Naive thymus-derived CD4-positive, alpha-beta T cell (primary cell): ENCODE data around the gene DTNB. TPM values are rescaled to one million over a fixed set of nuclear protein-coding genes. Genes with fewer than 3 reads are reported as not detected.

Experiments used
- ATAC-seq: fragments of 150-1000 bp; cut with Tn5 transposase; 2 replicates; pipeline ENCODE4 v1.10.0; 2021; ENCODE audit warnings: mild to moderate bottlenecking, moderate library complexity
- CTCF ChIA-PET: fragments of 350-600 bp; sonication (Branson Sonifier 250); formaldehyde crosslinking; loops from one replicate; lab custom pipeline; 2021; ENCODE audit warnings: antibody characterized with exemption; lab: Charles Lee
- POLR2A ChIA-PET: fragments of 350-600 bp; sonication (Branson Sonifier 250); formaldehyde crosslinking; loops from one replicate; lab custom pipeline; 2021; ENCODE audit warnings: antibody characterized with exemption, inconsistent platforms; lab: Charles Lee
- DNase-seq, 9 donors: peaks; one replicate each; pipeline versions ENCODE4 v3.0.0 to v3.0.0-alpha.2; 2020 to 2022; ENCODE audit warnings: mixed read lengths in 1 of 9
- H3K27ac ChIP-seq: one replicate; pipeline ENCODE4 v1.7.0; 2013; ENCODE audit warnings: mild to moderate bottlenecking, low read depth, low read length, moderate library complexity
- H3K27me3 ChIP-seq, 2 donors: one replicate each; pipeline ENCODE4 v1.7.0; 2013; ENCODE audit warnings: low read length in 2 of 2, mild to moderate bottlenecking in 2 of 2, moderate library complexity in 2 of 2; ENCODE audit not compliant: control insufficient read depth in 2 of 2, insufficient read depth in 2 of 2
- H3K36me3 ChIP-seq, 3 experiments: 1 replicate in 2 of 3; 2 replicates in 1 of 3; pipeline ENCODE4 v1.7.0; 2013; ENCODE audit warnings: low read length in 3 of 3, mild to moderate bottlenecking in 3 of 3, moderate library complexity in 1 of 3; ENCODE audit not compliant: insufficient read depth in 3 of 3, control insufficient read depth in 2 of 3
- H3K4me1 ChIP-seq, 2 donors: one replicate each; pipeline ENCODE4 v1.7.0; 2013; ENCODE audit warnings: low read length in 2 of 2, mild to moderate bottlenecking in 2 of 2, moderate library complexity in 1 of 2; ENCODE audit not compliant: control insufficient read depth in 2 of 2, insufficient read depth in 2 of 2
- H3K4me3 ChIP-seq: 2 replicates; pipeline ENCODE4 v1.7.0; 2013; ENCODE audit warnings: mild to moderate bottlenecking, low read length
- H3K9me3 ChIP-seq, 3 experiments: 1 replicate in 2 of 3; 2 replicates in 1 of 3; pipeline ENCODE4 v1.7.0; 2013; ENCODE audit warnings: low read length in 3 of 3; ENCODE audit not compliant: control insufficient read depth in 2 of 3
- H3K27ac Mint-ChIP-seq, 9 donors: one replicate each; pipeline ENCODE4 v1.8.0; 2020 to 2022; ENCODE audit warnings: mixed read lengths in 9 of 9, mild to moderate bottlenecking in 8 of 9, moderate library complexity in 5 of 9, inconsistent platforms in 2 of 9
- H3K27me3 Mint-ChIP-seq, 5 donors: one replicate each; pipeline ENCODE4 v1.8.0; 2021 to 2022; ENCODE audit warnings: mixed read lengths in 5 of 5, mild to moderate bottlenecking in 1 of 5
- H3K36me3 Mint-ChIP-seq, 5 donors: one replicate each; pipeline ENCODE4 v1.8.0; 2020 to 2022; ENCODE audit warnings: mixed read lengths in 5 of 5, mild to moderate bottlenecking in 3 of 5, inconsistent platforms in 1 of 5
- H3K4me1 Mint-ChIP-seq, 7 donors: one replicate each; pipeline ENCODE4 v1.8.0; 2020 to 2022; ENCODE audit warnings: mixed read lengths in 7 of 7, mild to moderate bottlenecking in 3 of 7, inconsistent platforms in 1 of 7
- H3K4me3 Mint-ChIP-seq, 10 donors: one replicate each; pipeline ENCODE4 v1.8.0; 2020 to 2022; ENCODE audit warnings: mild to moderate bottlenecking in 10 of 10, mixed read lengths in 10 of 10, moderate library complexity in 6 of 10, inconsistent platforms in 2 of 10
- H3K9me3 Mint-ChIP-seq, 11 donors: one replicate each; pipeline ENCODE4 v1.8.0; 2020 to 2022; ENCODE audit warnings: mixed read lengths in 11 of 11, mild to moderate bottlenecking in 4 of 11, inconsistent platforms in 1 of 11, moderate library complexity in 1 of 11
- intact Hi-C, 2 donors: fragments of 100-400 bp; cut with micrococcal nuclease; formaldehyde crosslinking; loops; one replicate each; pipeline ENCODE4 v1.15.1; 2023
- polyA plus RNA-seq, 2 donors: library from polyadenylated mRNA; unstranded; fragments of 300-500 nt; fragmentation: Illumina TruSeq; gene quantifications; one replicate each; pipeline ENCODE4 v1.2.3, GENCODE V29; 2021
- total RNA-seq, 6 experiments: library from RNA in 5 of 6; stranded (reverse) in 5 of 6; gene quantifications; 1 replicate in 5 of 6; 2 replicates in 1 of 6; pipeline ENCODE4 v1.2.3 and lab custom pipeline; 2021 to 2026

DTNB gene
- total and polyA plus RNA-seq, 7 experiments from 2014 or later: 17.0 to 56.2 (median 33.1) TPM

DNA sequence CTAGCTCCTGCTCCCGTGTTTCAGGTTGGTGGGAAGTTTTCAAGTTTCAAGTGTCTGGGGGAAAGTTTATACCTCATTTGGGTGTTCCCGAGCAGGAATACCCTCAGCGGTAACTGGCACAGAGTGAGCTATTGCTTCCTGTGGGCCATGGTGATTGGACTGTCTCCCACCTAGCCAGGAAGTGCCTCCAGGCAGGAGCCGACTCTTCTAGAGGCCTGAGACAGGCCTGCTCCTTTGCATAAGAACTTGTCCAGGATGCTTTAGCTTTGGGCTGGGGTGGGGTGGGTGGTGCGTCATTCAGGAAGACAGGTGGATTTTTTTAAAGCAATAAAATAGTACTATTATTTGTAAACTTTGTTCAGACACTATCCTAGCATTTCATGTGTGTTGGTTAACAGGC, 308.1 kb downstream of the DTNB start:
- no peaks in the 10 kb centered on the region for H3K9me3 Mint-ChIP-seq
- Histone ChIP-seq H3K27me3 (no peaks in the 10 kb centered on the region), H3K4me1 (peaks cover 3 to 4% of the 10 kb centered on the region in 2 donors), H3K9me3 (no peaks in the 10 kb centered on the region), H3K27ac (no peak overlapping the region), H3K4me3 (no peak overlapping the region), H3K36me3 (no peaks in the 10 kb centered on the region)
- ATAC-seq (no peak), DNase-seq (no peak)
- CTCF ChIA-PET: interaction anchor here (0.6 to 2.2 kb wide), 2 partner anchors 11 to 81 kb away, joined by 4 to 18 read pairs; no protein-coding TSS in a partner anchor
- H3K4me3 Mint-ChIP-seq: no peak overlapping the region
- intact Hi-C loops: no loop called here
- no peaks in the 10 kb centered on the region for H3K36me3 Mint-ChIP-seq
- POLR2A ChIA-PET: interaction anchor here (0.6 to 1.1 kb wide), 4 partner anchors 10 to 1004 kb away, joined by 3 to 4 read pairs (median 3); no protein-coding TSS in a partner anchor
- no peaks in the 10 kb centered on the region for H3K27me3 Mint-ChIP-seq
- H3K27ac Mint-ChIP-seq: peak overlapping the region in 2 of 9 donors; percentile 36 to 40
- H3K4me1 Mint-ChIP-seq: peaks cover 11 to 36% (median 24%) of the 10 kb centered on the region in 7 donors

DNA sequence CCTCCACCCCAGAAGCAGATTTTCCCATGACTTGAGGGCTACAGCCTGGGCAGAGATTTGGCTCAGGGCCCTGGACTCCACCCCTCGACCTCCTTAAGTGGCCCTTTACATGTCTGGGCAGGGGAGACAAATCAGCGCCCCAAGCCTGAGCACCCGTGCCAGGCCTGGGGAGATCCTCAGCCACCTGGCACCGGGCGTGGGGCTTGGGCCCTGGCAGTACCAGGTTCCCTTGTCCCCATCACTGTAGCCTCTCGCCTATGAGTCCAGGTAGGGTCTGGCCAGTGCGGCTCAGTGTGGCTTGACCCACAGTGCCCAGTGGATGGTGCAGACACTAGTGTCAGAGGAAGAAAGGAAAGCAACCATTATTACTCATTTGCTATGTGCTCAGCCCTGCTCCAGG, 309.6 kb downstream of the DTNB start:
- H3K4me1 Mint-ChIP-seq: peaks cover 11 to 32% (median 25%) of the 10 kb centered on the region in 7 donors
- peak overlapping the region in 5 of 9 donors; percentile 3 to 61 (median 32) for H3K27ac Mint-ChIP-seq
- no peak for DNase-seq
- Histone ChIP-seq H3K27ac (no peak overlapping the region), H3K27me3 (no peaks in the 10 kb centered on the region), H3K4me1 (peaks cover 3 to 4% of the 10 kb centered on the region in 2 donors), H3K4me3 (no peak overlapping the region), H3K36me3 (no peaks in the 10 kb centered on the region), H3K9me3 (no peaks in the 10 kb centered on the region)
- peaks cover 0 to 1% (median 0%) of the 10 kb centered on the region in 11 donors for H3K9me3 Mint-ChIP-seq
- ChIA-PET POLR2A (no interaction called here), CTCF (no interaction called here)
- no peaks in the 10 kb centered on the region for H3K27me3 Mint-ChIP-seq
- intact Hi-C loops: loop anchor here (2.0 kb wide), 2 partner anchors 49 to 195 kb away; no protein-coding TSS in a partner anchor
- no peak for ATAC-seq
- H3K36me3 Mint-ChIP-seq: no peaks in the 10 kb centered on the region
- peak overlapping the region in 8 of 10 donors; percentile 11 to 68 (median 42) for H3K4me3 Mint-ChIP-seq

DNA sequence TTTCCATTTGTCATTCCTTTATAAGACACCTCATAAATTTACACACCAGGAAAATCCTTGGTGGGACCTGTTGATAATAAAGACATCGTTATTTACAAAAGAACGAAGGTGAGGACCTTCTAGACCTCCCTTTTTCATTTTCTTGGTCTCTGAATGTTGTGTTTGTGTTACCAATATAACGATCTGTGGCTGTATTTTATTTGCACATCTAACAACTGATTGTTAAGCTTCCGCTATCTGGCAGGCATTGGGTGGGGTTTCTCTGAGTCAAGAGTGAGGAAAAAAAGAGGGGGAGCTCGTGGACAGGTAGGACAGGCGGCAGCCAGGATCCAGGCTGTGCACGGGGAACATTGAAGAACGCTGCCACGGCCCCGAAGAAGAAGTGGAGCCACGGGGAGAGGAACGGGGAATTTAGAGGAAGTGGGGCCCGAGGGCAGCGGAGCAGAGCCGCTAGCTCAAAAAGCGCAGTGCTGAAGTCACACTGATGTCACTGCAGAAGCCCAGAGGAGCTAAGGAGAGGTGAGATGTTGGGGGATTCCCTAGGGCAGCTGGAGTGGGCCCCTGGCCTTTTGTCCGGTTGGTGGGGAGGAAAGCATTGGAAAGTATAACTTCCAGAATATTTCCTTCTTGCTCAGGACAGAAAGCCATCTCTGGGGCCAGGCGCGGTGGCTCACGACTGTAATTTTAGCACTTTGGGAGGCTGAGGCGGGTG, 310.8 kb downstream of the DTNB start:
- peak overlapping the region; percentile 84 to 96 (median 92) for H3K27ac Mint-ChIP-seq
- H3K27me3 Mint-ChIP-seq: no peaks in the 10 kb centered on the region
- DNase-seq: peak; percentile 33 to 69 (median 56)

DNA sequence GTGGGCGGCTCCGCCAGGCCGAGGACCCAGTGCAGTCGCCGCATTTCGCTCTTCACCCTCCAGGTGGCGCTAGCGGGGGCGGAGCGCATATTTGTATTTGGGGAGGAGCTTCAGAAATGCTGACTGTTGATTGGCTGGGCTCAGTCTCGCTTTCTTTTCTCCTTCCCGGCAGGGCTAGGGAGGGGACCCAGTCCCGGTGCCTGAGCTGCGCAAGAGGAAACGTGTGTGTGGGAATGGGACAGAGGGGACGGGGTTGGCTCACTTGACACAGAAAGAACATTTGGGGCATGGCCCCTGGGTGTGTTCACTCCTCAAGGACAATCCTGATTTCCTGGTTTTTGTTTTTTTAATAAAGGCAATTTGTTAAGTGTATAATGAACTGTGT, 311.3 kb downstream of the DTNB start:
- no peaks in the 10 kb centered on the region for H3K27me3 Mint-ChIP-seq
- peak; percentile 86 to 99 (median 93) for DNase-seq
- H3K4me3 Mint-ChIP-seq: peak overlapping the region; percentile 83 to 95 (median 89)
- peaks cover 11 to 32% (median 25%) of the 10 kb centered on the region in 7 donors for H3K4me1 Mint-ChIP-seq
- H3K36me3 Mint-ChIP-seq: no peaks in the 10 kb centered on the region
- Histone ChIP-seq H3K36me3 (no peaks in the 10 kb centered on the region), H3K27ac (peak overlapping the region; percentile 81), H3K9me3 (no peaks in the 10 kb centered on the region), H3K4me3 (peak overlapping the region; percentile 78), H3K4me1 (peaks cover 3 to 4% of the 10 kb centered on the region in 2 donors), H3K27me3 (no peaks in the 10 kb centered on the region)
- H3K9me3 Mint-ChIP-seq: peaks cover 0 to 2% (median 0%) of the 10 kb centered on the region in 11 donors
- ChIA-PET CTCF (interaction anchor here (0.7 to 2.8 kb wide), 23 partner anchors 10 to 198 kb away, joined by 3 to 34 read pairs (median 4); no protein-coding TSS in a partner anchor), POLR2A (interaction anchor here (0.5 to 2.8 kb wide), 23 partner anchors 10 to 600 kb away, joined by 3 to 35 read pairs (median 5); partner anchors contain the start of gene DNMT3A)
- H3K27ac Mint-ChIP-seq: peak overlapping the region; percentile 84 to 96 (median 92)
- ATAC-seq: peak; percentile 98
- intact Hi-C loops: loop anchor here (1.0 to 2.0 kb wide), 11 partner anchors 15 to 516 kb away; partner anchors contain the start of genes ASXL2 (in 1 of the 2) and DTNB (in 1 of the 2)

More for the DNA sequence above, 310.8 kb downstream of the DTNB start:
- Histone ChIP-seq H3K9me3 (no peaks in the 10 kb centered on the region), H3K27me3 (no peaks in the 10 kb centered on the region), H3K36me3 (no peaks in the 10 kb centered on the region), H3K4me1 (peaks cover 3 to 4% of the 10 kb centered on the region in 2 donors), H3K27ac (peak overlapping the region; percentile 81), H3K4me3 (peak overlapping the region; percentile 78)
- intact Hi-C loops: loop anchor here (1.0 to 2.0 kb wide), 11 partner anchors 15 to 516 kb away; partner anchors contain the start of genes ASXL2 (in 1 of the 2) and DTNB (in 1 of the 2)
- H3K36me3 Mint-ChIP-seq: no peaks in the 10 kb centered on the region
- peaks cover 0 to 2% (median 0%) of the 10 kb centered on the region in 11 donors for H3K9me3 Mint-ChIP-seq
- peak overlapping the region; percentile 83 to 95 (median 89) for H3K4me3 Mint-ChIP-seq
- peaks cover 11 to 32% (median 25%) of the 10 kb centered on the region in 7 donors for H3K4me1 Mint-ChIP-seq
- ChIA-PET POLR2A (interaction anchor here (0.5 to 2.8 kb wide), 20 partner anchors 10 to 158 kb away, joined by 3 to 35 read pairs (median 6); partner anchors contain the start of gene DNMT3A), CTCF (interaction anchor here (0.6 to 2.8 kb wide), 26 partner anchors 10 to 866 kb away, joined by 3 to 34 read pairs (median 3); no protein-coding TSS in a partner anchor)
- ATAC-seq: peak; percentile 74

DNA sequence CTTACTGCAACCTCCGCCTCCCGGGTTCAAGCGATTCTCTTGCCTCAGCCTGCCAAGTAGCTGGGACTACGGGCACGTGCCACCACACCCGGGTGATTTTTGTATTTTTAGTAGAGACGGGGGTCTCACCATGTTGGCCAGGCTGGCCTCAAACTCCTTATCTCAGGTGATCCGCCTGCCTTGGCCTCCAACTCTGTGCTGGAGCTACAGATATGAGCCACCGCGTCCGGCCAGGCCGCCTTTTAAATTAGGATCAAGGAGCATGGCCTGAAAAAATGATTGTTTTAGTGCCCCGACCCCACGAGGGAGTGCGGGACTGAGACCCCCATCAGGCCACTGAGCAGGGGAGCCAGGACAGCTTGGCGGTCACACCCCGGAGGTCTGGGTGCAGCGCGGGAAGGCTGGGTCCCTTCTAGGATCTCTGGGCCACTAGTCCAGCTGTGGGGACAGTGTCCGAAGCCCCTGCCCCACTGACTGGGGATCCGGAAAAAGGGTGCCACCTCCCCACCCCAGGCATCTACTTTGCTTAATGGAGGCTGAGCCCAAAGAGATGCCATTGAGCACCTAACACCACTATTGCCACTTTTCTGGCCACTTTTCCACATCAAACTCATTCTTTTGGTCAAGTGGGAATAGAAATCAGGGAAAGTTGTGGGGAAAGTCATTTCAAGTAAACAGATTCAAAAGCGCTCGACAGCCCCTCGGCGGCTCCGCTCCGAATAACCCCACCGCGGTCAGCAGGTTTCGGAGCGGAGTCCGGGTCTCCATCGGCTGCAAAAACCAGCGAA, 311.9 kb downstream of the DTNB start:
- Histone ChIP-seq H3K9me3 (no peaks in the 10 kb centered on the region), H3K4me1 (peaks cover 3 to 4% of the 10 kb centered on the region in 2 donors), H3K36me3 (no peaks in the 10 kb centered on the region), H3K4me3 (peak overlapping the region; percentile 78), H3K27ac (peak overlapping the region; percentile 81), H3K27me3 (no peaks in the 10 kb centered on the region)
- ATAC-seq: no peak
- POLR2A ChIA-PET: interaction anchor here (0.5 to 2.8 kb wide), 20 partner anchors 11 to 601 kb away, joined by 3 to 35 read pairs (median 6); no protein-coding TSS in a partner anchor
- peaks cover 11 to 32% (median 25%) of the 10 kb centered on the region in 7 donors for H3K4me1 Mint-ChIP-seq
- intact Hi-C loops: loop anchor here (1.0 to 2.0 kb wide), 11 partner anchors 16 to 517 kb away; partner anchors contain the start of genes ASXL2 (in 1 of the 2) and DTNB (in 1 of the 2)
- H3K4me3 Mint-ChIP-seq: peak overlapping the region; percentile 83 to 95 (median 89)
- CTCF ChIA-PET: interaction anchor here (0.6 to 2.8 kb wide), 17 partner anchors 9 to 118 kb away, joined by 3 to 34 read pairs (median 4); no protein-coding TSS in a partner anchor
- peak overlapping the region in 7 of 9 donors; percentile 6 to 96 (median 92) for H3K27ac Mint-ChIP-seq
- no peaks in the 10 kb centered on the region for H3K27me3 Mint-ChIP-seq
- DNase-seq: no peak
- H3K36me3 Mint-ChIP-seq: no peaks in the 10 kb centered on the region
- peaks cover 0 to 2% (median 0%) of the 10 kb centered on the region in 11 donors for H3K9me3 Mint-ChIP-seq
